HEK293 (cell line): ENCODE data around the gene UTP25.
"Not testable (repeated sequence)": the region's sequence is repeated elsewhere in the genome, so short reads cannot be mapped to it uniquely, and the experiment has no call there.

ENCODE experiments used
- CTCF ChIP-seq: fragments of 450-650 bp; formaldehyde crosslinking; IDR thresholded peaks from 2 replicates; pipeline ENCODE4 v1.5.1; 2016; ENCODE audit warnings: missing biosample characterization, missing genetic modification characterization
- TRIM28 ChIP-seq: IDR thresholded peaks from 2 replicates; pipeline ENCODE4 v1.6.1; 2011; ENCODE audit warnings: low read length, control low read depth, borderline replicate concordance
- YY1 ChIP-seq: fragments of 450-650 bp; formaldehyde crosslinking; IDR thresholded peaks from 2 replicates; pipeline ENCODE4 v1.5.1; 2018; ENCODE audit warnings: missing biosample characterization, missing genetic modification characterization
- ZBTB20 ChIP-seq: fragments of 450-650 bp; formaldehyde crosslinking; IDR thresholded peaks from 2 replicates; pipeline ENCODE4 v1.5.1; 2016; ENCODE audit warnings: missing biosample characterization, missing genetic modification characterization
- ZNF114 ChIP-seq: fragments of 450-650 bp; formaldehyde crosslinking; IDR thresholded peaks from 2 replicates; pipeline ENCODE4 v1.5.0; 2017; ENCODE audit warnings: missing biosample characterization, missing genetic modification characterization
- ZNF416 ChIP-seq: fragments of 450-650 bp; formaldehyde crosslinking; IDR thresholded peaks from 2 replicates; pipeline ENCODE4 v1.5.1; 2016; ENCODE audit warnings: missing biosample characterization, missing genetic modification characterization
- ZNF510 ChIP-seq: fragments of 450-650 bp; formaldehyde crosslinking; IDR thresholded peaks from 2 replicates; pipeline ENCODE4 v1.5.1; 2018; ENCODE audit warnings: mild to moderate bottlenecking, missing genetic modification characterization, missing biosample characterization; ENCODE audit not compliant: insufficient replicate concordance
- ZNF518A ChIP-seq: fragments of 450-650 bp; formaldehyde crosslinking; conservative IDR thresholded peaks from 2 replicates; pipeline ENCODE4 v1.5.1; 2016; ENCODE audit warnings: low read depth, missing biosample characterization, missing genetic modification characterization
- ZNF571 ChIP-seq: fragments of 450-650 bp; formaldehyde crosslinking; IDR thresholded peaks from 2 replicates; pipeline ENCODE4 v1.5.0; 2017; ENCODE audit warnings: missing biosample characterization, missing genetic modification characterization
- ZXDB ChIP-seq: fragments of 450-650 bp; formaldehyde crosslinking; IDR thresholded peaks from 2 replicates; pipeline ENCODE4 v1.5.1; 2016; ENCODE audit warnings: missing biosample characterization, missing genetic modification characterization

DNA sequence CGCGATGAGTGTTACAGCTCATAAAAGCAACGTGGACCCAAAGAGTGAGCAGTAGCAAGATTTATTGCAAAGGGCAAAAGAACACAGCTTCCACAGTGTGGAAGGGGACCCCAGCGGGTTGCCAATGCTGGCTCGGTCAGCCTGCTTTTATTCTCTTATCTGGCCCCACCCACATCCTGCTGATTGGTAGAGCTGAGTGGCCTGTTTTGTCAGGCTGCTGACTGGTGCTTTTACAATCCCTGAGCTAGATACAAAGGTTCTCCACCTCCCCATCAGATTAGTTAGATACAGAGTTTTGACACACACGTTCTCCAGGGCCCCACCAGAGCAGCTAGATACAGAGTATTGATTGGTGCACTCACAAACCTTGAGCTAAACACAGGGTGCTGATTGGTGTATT is 70.5 kb downstream of the UTP25 start:
- TF ChIP-seq ZNF518A (tag by site-specific recombination); TRIM28; ZNF416 (tag by site-specific recombination); CTCF (tag by site-specific recombination); ZNF571 (tag by site-specific recombination); YY1 (tag by site-specific recombination); ZXDB (tag by site-specific recombination); ZNF114 (tag by site-specific recombination); ZBTB20 (tag by site-specific recombination); ZNF510 (tag by site-specific recombination): not testable (repeated sequence)
